Ascending aorta (tissue), 2 donors: Measurements from ENCODE around the gene OR3A1. TPM values are rescaled to one million over a fixed set of nuclear protein-coding genes. Genes with fewer than 3 reads are reported as not detected.
"Not testable (repeated sequence)": the region's sequence is repeated elsewhere in the genome, so short reads cannot be mapped to it uniquely, and the experiment has no call there.

Source experiments
- DNase-seq, 2 donors: peaks; one replicate each; pipeline ENCODE4 v3.0.0-alpha.2; 2019; ENCODE audit warnings: low spot score in 2 of 2
- H3K27ac ChIP-seq, 2 donors: fragments of 200-600 bp; sonication (generic); one replicate each; pipeline ENCODE4 v1.5.1; 2016 to 2017; ENCODE audit warnings: mild to moderate bottlenecking in 1 of 2
- H3K27me3 ChIP-seq: fragments of 200-600 bp; sonication (generic); one replicate; pipeline ENCODE4 v1.5.1; 2017
- H3K36me3 ChIP-seq, 2 donors: fragments of 200-600 bp; sonication (generic); one replicate each; pipeline ENCODE4 v1.5.1; 2016
- H3K4me1 ChIP-seq, 2 donors: fragments of 200-600 bp; sonication (generic); one replicate each; pipeline ENCODE4 v1.5.1; 2016 to 2017; ENCODE audit warnings: mild to moderate bottlenecking in 1 of 2
- H3K4me3 ChIP-seq, 2 donors: fragments of 200-600 bp; sonication (generic); one replicate each; pipeline ENCODE4 v1.5.1; 2016 to 2017; ENCODE audit warnings: mild to moderate bottlenecking in 1 of 2
- H3K9me3 ChIP-seq, 2 donors: fragments of 200-600 bp; sonication (generic); one replicate each; pipeline ENCODE4 v1.5.1; 2016
- CTCF ChIP-seq, 3 experiments: fragments of 200-600 bp in 2 of 3; fragments of 450-650 bp in 1 of 3; sonication (generic) in 2 of 3; IDR thresholded peaks; one replicate each; pipeline ENCODE4 v1.5.1; 2016 to 2019; ENCODE audit warnings: antibody characterized with exemption in 3 of 3, mild to moderate bottlenecking in 1 of 3, moderate library complexity in 1 of 3
- intact Hi-C: fragments of 100-400 bp; cut with DNase I; formaldehyde crosslinking; loops from one replicate; pipeline ENCODE4 v1.15.1; 2023
- total RNA-seq: library from RNA; depleted of rRNA; stranded (reverse); fragments of >200 nt; gene quantifications from one replicate; pipeline ENCODE4 v1.1.0, GENCODE V29; 2016

Gene OR3A1
- total RNA-seq, 1 donor from 2014 or later: not detected

- TF ChIP-seq CTCF (IDR thresholded peaks at IDR 0.05): no peak
- H3K9me3 ChIP-seq: no peaks in the 10 kb centered on the region
- no peak overlapping the region for H3K4me3 ChIP-seq
- no peak overlapping the region for H3K27ac ChIP-seq
- intact Hi-C loops: no loop called here
- H3K36me3 ChIP-seq: no peaks in the 10 kb centered on the region
- no peaks in the 10 kb centered on the region for H3K27me3 ChIP-seq
- DNase-seq: no peak
- no peaks in the 10 kb centered on the region for H3K4me1 ChIP-seq
Observed at GRCh38 chr17:3295632-3296031, 2.5 kb downstream of the OR3A1 start.

- H3K9me3 ChIP-seq, H3K27ac ChIP-seq, H3K36me3 ChIP-seq, H3K27me3 ChIP-seq, H3K4me1 ChIP-seq, intact Hi-C loops, DNase-seq, H3K4me3 ChIP-seq: not testable (repeated sequence)
Observed at GRCh38 chr17:3293548-3293947, 4.6 kb downstream of the OR3A1 start.

GRCh38 chr17:3282901-3283300 lies 15.3 kb downstream of the OR3A1 start:
- Histone ChIP-seq H3K27ac (no peak overlapping the region), H3K36me3 (no peaks in the 10 kb centered on the region), H3K4me1 (no peaks in the 10 kb centered on the region), H3K4me3 (no peak overlapping the region), H3K9me3 (no peaks in the 10 kb centered on the region), H3K27me3 (no peaks in the 10 kb centered on the region)
- no peak for DNase-seq
- TF ChIP-seq CTCF (IDR thresholded peaks at IDR 0.05): no peak
- intact Hi-C loops: no loop called here

- Histone ChIP-seq H3K27me3 (no peaks in the 10 kb centered on the region), H3K4me1 (no peaks in the 10 kb centered on the region), H3K4me3 (no peak overlapping the region), H3K36me3 (no peaks in the 10 kb centered on the region), H3K9me3 (peaks cover 6 to 10% of the 10 kb centered on the region in 2 donors), H3K27ac (no peak overlapping the region)
- intact Hi-C loops: no loop called here
- DNase-seq: no peak
- TF ChIP-seq CTCF (IDR thresholded peaks at IDR 0.05): no peak
Observed at GRCh38 chr17:3276126-3276525, 22.0 kb downstream of the OR3A1 start.

GRCh38 chr17:3271072-3271848 lies 26.9 kb downstream of the OR3A1 start:
- Histone ChIP-seq H3K27me3 (no peaks in the 10 kb centered on the region), H3K4me3 (no peak overlapping the region), H3K9me3 (peaks cover 6 to 14% of the 10 kb centered on the region in 2 donors), H3K36me3 (no peaks in the 10 kb centered on the region), H3K4me1 (no peaks in the 10 kb centered on the region), H3K27ac (no peak overlapping the region)
- no peak for DNase-seq
- TF ChIP-seq CTCF (IDR thresholded peaks at IDR 0.05): no peak
- intact Hi-C loops: no loop called here

GRCh38 chr17:3260600-3260999 lies 37.6 kb downstream of the OR3A1 start:
- no peaks in the 10 kb centered on the region for H3K4me1 ChIP-seq
- DNase-seq: no peak
- no peak for TF ChIP-seq CTCF (IDR thresholded peaks at IDR 0.05)
- H3K27me3 ChIP-seq: no peaks in the 10 kb centered on the region
- H3K4me3 ChIP-seq: no peak overlapping the region
- H3K36me3 ChIP-seq: no peaks in the 10 kb centered on the region
- H3K9me3 ChIP-seq: no peaks in the 10 kb centered on the region
- H3K27ac ChIP-seq: no peak overlapping the region
- intact Hi-C loops: no loop called here
